SU-DHL-6 (cell line): Measurements from ENCODE around the gene WAC.

Experiments used
- H2AFZ ChIP-seq: fragments of 200-600 bp; sonication (generic); 2 replicates; pipeline ENCODE4 v1.6.1; 2014; ENCODE audit warnings: low read depth, mild to moderate bottlenecking, moderate library complexity, mixed read lengths, antibody characterized with exemption, low read length; ENCODE audit not compliant: severe bottlenecking
- H3F3A ChIP-seq: fragments of 200-600 bp; shearing (Covaris generic); 2 replicates; pipeline ENCODE4 v1.6.0; 2016; ENCODE audit warnings: antibody characterized with exemption, mild to moderate bottlenecking; ENCODE audit not compliant: insufficient read depth
- H3K27ac ChIP-seq: fragments of 200-600 bp; sonication (generic); 2 replicates; pipeline ENCODE4 v1.5.1; 2016; ENCODE audit warnings: low read depth, mild to moderate bottlenecking, low read length, moderate library complexity, mixed read lengths
- H3K27me3 ChIP-seq: fragments of 200-600 bp; sonication (generic), shearing (Covaris generic); 2 replicates; pipeline ENCODE4 v1.6.0; 2014; ENCODE audit warnings: mild to moderate bottlenecking, low read length
- H3K36me3 ChIP-seq: fragments of 200-600 bp; sonication (generic); 2 replicates; pipeline ENCODE4 v1.6.1; 2014; ENCODE audit warnings: mild to moderate bottlenecking, low read length, mixed read lengths
- H3K4me2 ChIP-seq: fragments of 300-600, 200-600 bp; shearing (Covaris generic), sonication (generic); 2 replicates; pipeline ENCODE4 v1.6.0; 2014; ENCODE audit warnings: low read length, low read depth, mild to moderate bottlenecking; ENCODE audit not compliant: poor library complexity, severe bottlenecking
- H3K4me3 ChIP-seq: fragments of 200-600 bp; sonication (generic); 2 replicates; pipeline ENCODE4 v1.5.1; 2014; ENCODE audit warnings: antibody characterized with exemption, low read length, mild to moderate bottlenecking, mixed read lengths; ENCODE audit not compliant: insufficient read depth, poor library complexity, severe bottlenecking
- H3K79me2 ChIP-seq: fragments of 200-600 bp; sonication (generic); 2 replicates; pipeline ENCODE4 v1.6.1; 2014; ENCODE audit warnings: mild to moderate bottlenecking, low read length, moderate library complexity; ENCODE audit not compliant: insufficient read depth
- H3K9ac ChIP-seq: fragments of 200-600 bp; sonication (generic); 2 replicates; pipeline ENCODE4 v1.7.0; 2014; ENCODE audit warnings: mild to moderate bottlenecking, low read length
- H3K9me2 ChIP-seq: fragments of 200-600 bp; sonication (generic); replicated peaks from 2 replicates; pipeline ENCODE4 v1.6.1; 2014; ENCODE audit warnings: low read length; ENCODE audit not compliant: insufficient read depth
- H3K9me3 ChIP-seq: fragments of 200-600 bp; sonication (generic); 2 replicates; pipeline ENCODE4 v1.6.1; 2014; ENCODE audit warnings: low read length, mixed read lengths; ENCODE audit not compliant: insufficient read depth
- H4K20me1 ChIP-seq: fragments of 200-600 bp; sonication (generic); 2 replicates; pipeline ENCODE4 v1.6.1; 2014; ENCODE audit warnings: low read depth, mild to moderate bottlenecking, antibody characterized with exemption, low read length, moderate library complexity, mixed read lengths
- EZH2phosphoT487 ChIP-seq: fragments of 200-600 bp; sonication (generic), shearing (Covaris generic); conservative IDR thresholded peaks from 2 replicates; pipeline ENCODE4 v1.6.1; 2018; ENCODE audit warnings: mild to moderate bottlenecking, antibody characterized with exemption, low read length, moderate library complexity, mixed read lengths
- TF ChIP-seq, protein P1 (sequence below): fragments of 200-600 bp; sonication (generic); IDR thresholded peaks from one replicate; pipeline ENCODE4 v1.5.1; 2017; ENCODE audit warnings: antibody characterized with exemption, mild to moderate bottlenecking, low read length, moderate library complexity; ENCODE audit not compliant: insufficient read depth, poor library complexity, severe bottlenecking

WAC gene

DNA sequence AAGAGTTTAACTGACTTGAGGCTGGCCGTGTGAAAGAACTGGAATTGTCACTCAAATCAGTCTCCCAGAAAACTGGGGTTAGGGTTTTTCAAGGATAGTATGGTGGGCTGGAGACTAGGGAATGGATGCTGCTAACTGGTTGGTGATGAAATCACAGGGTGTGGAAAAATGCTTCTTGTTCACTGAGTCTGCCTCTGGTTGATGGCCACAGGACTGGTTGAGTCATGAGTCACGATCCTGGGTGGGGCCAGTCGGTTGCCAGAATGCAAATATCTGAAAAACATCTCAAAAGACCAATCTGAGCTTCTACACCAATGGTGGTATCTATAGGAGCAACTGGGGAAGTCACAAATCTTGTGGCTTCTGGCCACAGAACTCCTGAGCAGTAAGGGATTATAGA is 128.1 kb downstream of the WAC start:
- Histone ChIP-seq H3K4me2 (no peak overlapping the region), H4K20me1 (no peaks in the 10 kb centered on the region), H3K27me3 (no peaks in the 10 kb centered on the region), H3K9me3 (no peaks in the 10 kb centered on the region), H3K9ac (no peak overlapping the region), H3K9me2 (no peaks in the 10 kb centered on the region), H2AFZ (no peak overlapping the region), H3K4me3 (no peak overlapping the region), H3K36me3 (no peaks in the 10 kb centered on the region), H3K27ac (no peak overlapping the region), H3K79me2 (no peaks in the 10 kb centered on the region), H3F3A (no peaks in the 10 kb centered on the region)
- TF ChIP-seq EZH2phosphoT487, result no peak
- TF ChIP-seq, protein P1, sequence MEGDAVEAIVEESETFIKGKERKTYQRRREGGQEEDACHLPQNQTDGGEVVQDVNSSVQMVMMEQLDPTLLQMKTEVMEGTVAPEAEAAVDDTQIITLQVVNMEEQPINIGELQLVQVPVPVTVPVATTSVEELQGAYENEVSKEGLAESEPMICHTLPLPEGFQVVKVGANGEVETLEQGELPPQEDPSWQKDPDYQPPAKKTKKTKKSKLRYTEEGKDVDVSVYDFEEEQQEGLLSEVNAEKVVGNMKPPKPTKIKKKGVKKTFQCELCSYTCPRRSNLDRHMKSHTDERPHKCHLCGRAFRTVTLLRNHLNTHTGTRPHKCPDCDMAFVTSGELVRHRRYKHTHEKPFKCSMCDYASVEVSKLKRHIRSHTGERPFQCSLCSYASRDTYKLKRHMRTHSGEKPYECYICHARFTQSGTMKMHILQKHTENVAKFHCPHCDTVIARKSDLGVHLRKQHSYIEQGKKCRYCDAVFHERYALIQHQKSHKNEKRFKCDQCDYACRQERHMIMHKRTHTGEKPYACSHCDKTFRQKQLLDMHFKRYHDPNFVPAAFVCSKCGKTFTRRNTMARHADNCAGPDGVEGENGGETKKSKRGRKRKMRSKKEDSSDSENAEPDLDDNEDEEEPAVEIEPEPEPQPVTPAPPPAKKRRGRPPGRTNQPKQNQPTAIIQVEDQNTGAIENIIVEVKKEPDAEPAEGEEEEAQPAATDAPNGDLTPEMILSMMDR, result no peak

DNA sequence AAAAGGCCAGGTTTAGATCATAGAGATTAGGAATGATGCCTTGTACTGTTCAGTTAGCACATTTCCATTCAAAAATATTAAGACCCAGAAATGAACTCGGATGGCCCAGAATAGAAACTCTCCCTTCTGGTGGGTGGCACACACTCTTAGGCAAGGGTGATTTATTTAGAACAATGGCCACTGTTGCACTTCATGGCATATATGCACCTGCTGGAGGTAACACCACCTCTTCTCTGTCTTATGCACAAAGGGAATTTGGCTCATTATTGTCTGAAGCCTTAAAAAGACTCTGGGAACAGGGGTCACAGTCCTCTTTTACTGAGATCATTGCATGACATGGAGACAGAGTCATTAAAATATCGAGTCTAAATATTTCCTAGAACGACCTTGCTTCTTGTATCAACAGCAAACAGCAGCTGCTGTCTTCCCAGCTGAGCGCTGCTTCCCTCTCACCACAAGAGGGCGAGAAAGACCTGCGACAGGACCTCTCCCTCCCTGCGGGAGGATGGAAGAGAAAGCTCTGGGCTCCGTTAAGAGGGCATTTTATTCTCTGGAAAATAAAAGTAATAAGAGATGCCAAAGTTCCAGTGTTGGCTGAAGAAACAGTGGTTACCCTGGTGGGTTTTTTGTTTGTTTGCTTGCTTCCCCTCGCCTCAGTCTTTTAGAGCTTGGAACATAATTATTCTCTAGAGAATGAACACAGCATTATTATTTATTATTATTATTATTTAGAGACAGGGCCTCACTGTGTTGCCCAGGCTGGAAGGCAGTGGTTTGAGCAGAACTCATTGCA is 130.9 kb downstream of the WAC start:
- no peak overlapping the region for H2AFZ ChIP-seq
- H3K9me3 ChIP-seq, result no peaks in the 10 kb centered on the region
- no peak overlapping the region for H3K4me3 ChIP-seq
- H3K36me3 ChIP-seq, result no peaks in the 10 kb centered on the region
- no peaks in the 10 kb centered on the region for H3F3A ChIP-seq
- TF ChIP-seq, protein P1, result peak; percentile 85
- no peak for TF ChIP-seq EZH2phosphoT487
- H3K27me3 ChIP-seq, result no peaks in the 10 kb centered on the region
- no peaks in the 10 kb centered on the region for H3K79me2 ChIP-seq
- no peaks in the 10 kb centered on the region for H4K20me1 ChIP-seq
- H3K9me2 ChIP-seq, result no peaks in the 10 kb centered on the region
- no peak overlapping the region for H3K4me2 ChIP-seq
- no peak overlapping the region for H3K27ac ChIP-seq
- no peak overlapping the region for H3K9ac ChIP-seq

DNA sequence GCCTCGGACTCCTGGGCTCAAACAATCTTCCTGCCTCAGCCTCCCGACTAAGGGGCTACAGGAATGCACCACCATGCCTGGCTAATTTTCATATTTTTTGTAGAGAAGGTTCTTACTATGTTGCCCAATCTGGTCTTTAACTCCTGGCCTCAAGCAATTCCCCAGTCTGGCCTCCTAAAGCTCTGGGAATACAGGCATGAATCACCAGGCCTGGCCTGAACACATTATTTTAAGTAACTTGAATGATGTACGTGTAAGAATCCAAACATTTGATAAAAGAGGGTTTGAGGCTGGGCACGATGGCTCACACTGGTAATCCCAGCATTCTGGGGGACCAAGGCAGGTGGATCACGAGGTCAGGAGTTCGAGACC is 131.4 kb downstream of the WAC start:
- H3K4me3 ChIP-seq, result no peak overlapping the region
- no peaks in the 10 kb centered on the region for H3K36me3 ChIP-seq
- H3K9me2 ChIP-seq, result no peaks in the 10 kb centered on the region
- H3K27me3 ChIP-seq, result no peaks in the 10 kb centered on the region
- TF ChIP-seq, protein P1, result no peak
- TF ChIP-seq EZH2phosphoT487, result no peak
- no peaks in the 10 kb centered on the region for H3F3A ChIP-seq
- H4K20me1 ChIP-seq, result no peaks in the 10 kb centered on the region
- H3K4me2 ChIP-seq, result no peak overlapping the region
- no peak overlapping the region for H3K9ac ChIP-seq
- no peaks in the 10 kb centered on the region for H3K79me2 ChIP-seq
- no peaks in the 10 kb centered on the region for H3K9me3 ChIP-seq
- H3K27ac ChIP-seq, result no peak overlapping the region
- no peak overlapping the region for H2AFZ ChIP-seq
